HG02759 (cell line): ENCODE results near the gene ACY1.
"Not testable (repeated sequence)": the region's sequence is repeated elsewhere in the genome, so short reads cannot be mapped to it uniquely, and the experiment has no call there.

Experiments
- ATAC-seq: cut with Tn5 transposase; IDR thresholded peaks from one replicate; pipeline ENCODE4 v1.9.1; 2021; ENCODE audit warnings: mild to moderate bottlenecking, moderate library complexity; ENCODE audit not compliant: unreplicated experiment

ACY1 gene

GRCh38 chr3:52023860-52024764 is 40.8 kb downstream of the ACY1 start:
- ATAC-seq, result peak; percentile 72

DNA sequence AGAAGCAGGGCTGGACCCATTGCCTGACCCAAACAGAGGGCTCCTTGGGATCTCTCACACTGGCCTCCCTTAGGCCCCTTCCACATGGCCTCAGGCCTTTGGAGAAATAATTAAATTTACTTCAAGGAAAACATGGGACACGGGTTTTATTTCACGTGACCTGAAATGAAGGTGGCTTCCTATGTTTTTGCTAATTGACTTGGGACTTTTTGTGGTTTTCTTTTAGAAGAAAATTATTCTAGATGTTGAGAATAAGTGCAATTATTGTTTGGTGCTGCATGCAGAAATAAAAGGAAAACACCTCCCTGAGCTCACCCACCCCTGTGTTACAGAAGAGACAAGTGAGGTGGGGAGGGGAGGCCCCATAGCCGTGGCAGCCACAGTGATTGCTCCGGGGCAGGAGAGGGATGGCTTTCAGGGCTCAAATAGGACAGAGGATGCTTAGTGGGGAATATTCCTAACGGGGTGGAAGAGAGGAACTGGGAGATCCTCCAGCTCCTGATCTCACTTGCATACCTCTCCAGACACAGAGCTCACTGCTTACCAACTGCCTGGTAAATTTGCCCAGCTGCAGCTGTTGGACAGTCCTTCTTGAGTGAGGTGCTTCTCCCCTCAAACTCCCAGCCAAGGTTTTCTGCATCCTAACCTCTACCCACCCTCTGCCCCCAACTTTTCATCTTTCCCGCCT is 41.6 kb downstream of the ACY1 start:
- no peak for ATAC-seq

DNA sequence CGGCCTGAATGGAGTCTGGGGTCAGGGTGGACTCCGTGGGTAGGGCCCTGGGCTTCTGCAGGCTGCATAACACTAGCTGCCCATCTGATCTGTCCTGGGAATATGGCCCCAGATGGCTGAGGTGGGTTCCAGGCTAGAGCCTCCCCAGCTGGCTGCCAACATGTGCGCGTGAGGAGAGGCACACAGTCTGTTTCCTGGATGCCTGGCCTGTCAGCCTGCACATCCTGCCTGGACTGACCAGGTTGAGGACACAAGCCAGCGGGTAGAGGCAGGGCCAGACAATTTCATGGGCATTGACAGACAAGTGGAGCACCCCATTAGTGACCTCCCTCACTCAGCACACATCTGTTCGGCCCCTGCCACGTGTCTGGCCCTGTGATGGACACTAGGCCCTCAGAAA is 42.1 kb downstream of the ACY1 start:
- no peak for ATAC-seq

GRCh38 chr3:52026041-52026440 is 42.7 kb downstream of the ACY1 start:
- ATAC-seq, result no peak

DNA sequence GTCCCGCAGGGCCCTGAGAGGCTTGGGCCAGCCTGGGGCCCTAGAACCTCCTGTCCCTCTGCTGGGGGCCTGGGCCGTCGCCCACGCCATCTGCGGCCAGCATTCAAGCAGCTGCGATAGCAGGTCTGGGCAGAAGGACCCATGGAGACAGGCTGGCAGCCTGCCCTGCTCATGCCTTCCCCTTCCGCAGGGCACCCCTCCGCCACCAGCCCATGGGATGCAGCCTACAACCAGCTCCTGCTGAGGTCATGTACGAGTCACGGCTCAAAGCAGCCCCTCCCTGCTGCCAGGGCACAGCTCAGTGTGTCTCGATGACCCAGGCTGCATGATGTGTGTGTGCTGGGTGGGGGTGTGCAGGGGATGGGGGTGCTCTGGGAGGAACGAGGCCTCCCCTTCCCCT is 45.2 kb downstream of the ACY1 start:
- no peak for ATAC-seq

- no peak for ATAC-seq
Observed at GRCh38 chr3:52029053-52029452, 45.7 kb downstream of the ACY1 start.

DNA sequence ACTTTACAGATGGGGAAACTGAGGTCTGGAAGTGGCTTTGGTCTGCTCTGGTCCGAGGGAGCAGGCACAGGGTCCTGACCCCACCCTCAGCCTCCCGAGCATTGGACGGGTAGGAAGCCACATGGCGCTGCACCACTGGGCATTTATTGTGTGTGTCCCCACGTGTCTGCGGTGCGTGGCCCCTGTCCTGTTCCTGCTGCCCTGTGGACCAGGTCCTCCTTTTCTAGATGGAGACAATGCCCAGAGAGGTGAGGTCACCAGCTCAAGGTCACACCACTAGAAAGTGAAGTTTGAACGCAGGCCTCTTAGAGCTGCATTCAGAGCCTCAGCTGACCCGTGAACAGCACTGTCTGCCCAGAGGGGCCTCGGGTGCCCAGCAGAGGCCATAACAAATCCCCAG is 46.2 kb downstream of the ACY1 start:
- ATAC-seq, result no peak

DNA sequence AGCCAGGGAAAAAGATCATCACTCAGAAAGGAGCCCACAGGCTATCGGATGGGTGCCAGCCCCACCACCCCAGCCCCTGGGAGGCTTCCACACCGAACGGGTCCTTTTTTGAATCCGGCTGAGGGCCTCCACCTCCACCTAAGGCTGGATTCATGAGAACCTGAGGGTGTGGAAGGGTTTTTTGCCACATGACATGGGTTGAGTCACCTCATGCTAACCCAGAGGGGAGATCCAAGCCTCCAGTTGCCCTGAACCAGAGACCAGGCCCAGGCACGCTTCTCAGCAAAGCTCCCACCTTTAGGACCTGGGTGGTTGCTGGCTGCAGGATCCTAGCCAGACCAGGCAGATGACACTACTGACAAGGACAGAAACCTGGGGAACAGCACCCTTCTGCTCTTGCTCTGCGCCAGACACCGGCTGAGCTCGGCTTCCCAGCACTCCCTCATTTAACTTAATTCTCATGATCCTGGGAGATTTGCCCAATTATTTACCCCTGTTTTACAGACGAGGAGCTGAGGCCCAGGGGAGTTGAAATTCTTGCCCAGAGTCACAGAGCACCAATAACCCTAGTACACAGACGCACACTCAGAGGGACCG is 47.5 kb downstream of the ACY1 start:
- no peak for ATAC-seq

- ATAC-seq, result no peak
Observed at GRCh38 chr3:52031896-52032295, 48.6 kb downstream of the ACY1 start.

GRCh38 chr3:52032702-52033408 is 49.5 kb downstream of the ACY1 start:
- no peak for ATAC-seq

DNA sequence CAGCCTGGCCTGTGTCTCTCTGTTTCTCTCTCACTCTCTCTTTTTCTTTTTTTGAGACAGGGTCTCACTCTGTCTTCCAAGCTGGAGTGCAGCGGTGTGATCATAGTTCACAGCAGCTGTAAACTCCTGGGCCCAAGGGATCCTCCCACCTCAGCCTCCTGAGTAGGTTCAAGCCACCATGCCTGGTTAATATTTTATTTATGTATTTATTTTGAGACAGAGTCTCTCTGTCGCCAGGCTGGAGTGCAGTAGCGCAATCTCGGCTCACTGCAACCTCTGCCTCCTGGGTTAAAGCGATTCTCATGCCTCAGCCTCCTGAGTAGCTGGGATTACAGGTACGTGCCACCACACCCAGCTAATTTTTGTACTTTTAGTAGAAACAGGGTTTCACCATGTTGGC is 50.4 kb downstream of the ACY1 start:
- ATAC-seq, result not testable (repeated sequence)

GRCh38 chr3:52034212-52034611 is 50.9 kb downstream of the ACY1 start:
- no peak for ATAC-seq

DNA sequence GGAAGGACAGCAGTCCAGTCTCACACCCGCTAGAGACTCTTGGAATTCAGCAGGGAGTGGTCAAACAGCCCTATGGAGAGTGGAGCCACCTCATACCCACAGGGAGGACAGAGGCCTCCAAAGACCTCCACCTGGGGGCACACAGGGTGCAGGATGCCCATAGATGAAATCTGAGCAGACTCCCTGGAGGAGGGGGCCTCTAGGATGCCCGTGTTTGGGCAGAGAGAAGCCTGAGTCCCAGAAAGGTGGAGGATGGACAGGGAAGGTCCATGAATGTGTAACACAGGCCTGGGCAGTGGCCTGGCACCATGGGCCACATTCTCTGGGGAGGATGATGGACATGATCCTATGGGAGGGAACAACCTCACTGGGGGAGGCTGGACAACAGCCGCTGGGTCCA is 51.3 kb downstream of the ACY1 start:
- no peak for ATAC-seq

- ATAC-seq, result peak; percentile 74
Observed at GRCh38 chr3:52036222-52036694, 52.9 kb downstream of the ACY1 start.

GRCh38 chr3:52036829-52037228 is 53.5 kb downstream of the ACY1 start:
- ATAC-seq, result no peak

- no peak for ATAC-seq
Observed at GRCh38 chr3:52037291-52037690, 54.0 kb downstream of the ACY1 start.

DNA sequence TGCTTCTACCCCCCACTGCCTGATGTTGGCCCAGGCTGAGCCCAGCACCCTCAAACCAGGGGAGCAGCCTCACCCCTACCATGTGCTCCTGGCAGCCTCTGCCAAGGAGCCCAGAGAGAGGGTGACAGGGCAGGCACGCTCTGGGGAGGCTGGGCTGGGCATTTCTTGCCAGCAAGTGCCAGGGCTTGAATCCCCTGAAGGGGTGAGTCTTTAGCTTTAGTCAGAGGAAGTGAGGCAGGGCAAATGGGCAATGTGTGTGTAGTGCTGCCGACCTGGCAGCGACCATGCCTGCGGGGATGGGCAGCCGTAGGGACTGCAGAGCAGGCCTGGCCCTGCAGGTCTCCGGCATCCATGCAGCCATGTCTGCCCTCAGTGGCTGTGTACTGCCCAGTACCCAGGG is 54.9 kb downstream of the ACY1 start:
- ATAC-seq, result no peak
